ENCODE data around the gene GCFC2. TPM values are rescaled to one million over a fixed set of nuclear protein-coding genes. Genes with fewer than 3 reads are reported as not detected.

Gene GCFC2
- polyA plus RNA-seq, 2 of the 4 experiments (the other 2 are of a cell fraction), result 15.1 to 41.7 TPM

DNA sequence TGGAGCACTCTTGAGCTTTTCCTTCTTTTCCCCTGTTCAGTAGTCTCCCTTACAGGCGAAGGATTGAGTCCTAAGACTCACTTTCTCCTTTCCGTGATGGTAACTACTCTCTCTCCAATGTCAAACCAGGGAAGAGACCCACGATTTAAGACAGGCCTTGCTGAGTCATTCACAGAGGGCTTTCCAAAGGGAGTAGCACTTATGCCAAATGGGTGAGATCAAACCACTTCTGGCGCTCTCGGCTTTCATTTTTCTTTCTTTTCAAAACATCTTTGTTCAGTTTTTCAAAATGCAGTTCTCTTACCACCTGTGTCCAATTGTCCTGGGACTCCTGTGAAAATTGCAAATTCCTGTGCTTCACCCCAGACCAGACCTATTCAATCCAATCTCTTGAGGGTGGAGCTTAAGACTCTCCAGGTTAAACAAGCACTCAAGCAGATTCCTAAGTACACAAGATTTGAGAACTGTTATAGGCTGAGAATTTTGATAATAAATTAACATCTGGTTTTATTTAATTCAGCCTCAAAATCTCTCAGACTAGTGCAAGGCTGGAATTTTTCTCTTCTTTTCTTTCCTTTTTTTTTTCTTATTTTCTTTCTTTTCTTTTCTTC is 78.5 kb downstream of the GCFC2 start:
- ChIA-PET CTCF (interaction anchor here (0.9 to 4.7 kb wide), 8 partner anchors 6 to 168 kb away, joined by 3 to 70 read pairs (median 4); partner anchors contain the start of gene MRPL19), POLR2A (no interaction called here)
- H3K4me2 ChIP-seq, result no peak overlapping the region
- no peak for DNase-seq (ENCODE audit: low read depth in 1 of 2, low spot score in 1 of 2)
- TF ChIP-seq SMC3 (IDR thresholded peaks at IDR 0.05), result no peak
- TF ChIP-seq, protein P1, sequence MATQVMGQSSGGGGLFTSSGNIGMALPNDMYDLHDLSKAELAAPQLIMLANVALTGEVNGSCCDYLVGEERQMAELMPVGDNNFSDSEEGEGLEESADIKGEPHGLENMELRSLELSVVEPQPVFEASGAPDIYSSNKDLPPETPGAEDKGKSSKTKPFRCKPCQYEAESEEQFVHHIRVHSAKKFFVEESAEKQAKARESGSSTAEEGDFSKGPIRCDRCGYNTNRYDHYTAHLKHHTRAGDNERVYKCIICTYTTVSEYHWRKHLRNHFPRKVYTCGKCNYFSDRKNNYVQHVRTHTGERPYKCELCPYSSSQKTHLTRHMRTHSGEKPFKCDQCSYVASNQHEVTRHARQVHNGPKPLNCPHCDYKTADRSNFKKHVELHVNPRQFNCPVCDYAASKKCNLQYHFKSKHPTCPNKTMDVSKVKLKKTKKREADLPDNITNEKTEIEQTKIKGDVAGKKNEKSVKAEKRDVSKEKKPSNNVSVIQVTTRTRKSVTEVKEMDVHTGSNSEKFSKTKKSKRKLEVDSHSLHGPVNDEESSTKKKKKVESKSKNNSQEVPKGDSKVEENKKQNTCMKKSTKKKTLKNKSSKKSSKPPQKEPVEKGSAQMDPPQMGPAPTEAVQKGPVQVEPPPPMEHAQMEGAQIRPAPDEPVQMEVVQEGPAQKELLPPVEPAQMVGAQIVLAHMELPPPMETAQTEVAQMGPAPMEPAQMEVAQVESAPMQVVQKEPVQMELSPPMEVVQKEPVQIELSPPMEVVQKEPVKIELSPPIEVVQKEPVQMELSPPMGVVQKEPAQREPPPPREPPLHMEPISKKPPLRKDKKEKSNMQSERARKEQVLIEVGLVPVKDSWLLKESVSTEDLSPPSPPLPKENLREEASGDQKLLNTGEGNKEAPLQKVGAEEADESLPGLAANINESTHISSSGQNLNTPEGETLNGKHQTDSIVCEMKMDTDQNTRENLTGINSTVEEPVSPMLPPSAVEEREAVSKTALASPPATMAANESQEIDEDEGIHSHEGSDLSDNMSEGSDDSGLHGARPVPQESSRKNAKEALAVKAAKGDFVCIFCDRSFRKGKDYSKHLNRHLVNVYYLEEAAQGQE (IDR thresholded peaks at IDR 0.05), result no peak
- no peak for ATAC-seq
- 71% methylated on average over 5 of the region's 5 CpGs for WGBS (ENCODE audit: missing lambda C conversion rate)
- no peak for FAIRE-seq
- no peak overlapping the region for H3K4me3 ChIP-seq
- no peaks in the 10 kb centered on the region for H3K4me1 ChIP-seq
- no peaks in the 10 kb centered on the region for H3K9me3 ChIP-seq
- H3K27ac ChIP-seq, result no peak overlapping the region

DNA sequence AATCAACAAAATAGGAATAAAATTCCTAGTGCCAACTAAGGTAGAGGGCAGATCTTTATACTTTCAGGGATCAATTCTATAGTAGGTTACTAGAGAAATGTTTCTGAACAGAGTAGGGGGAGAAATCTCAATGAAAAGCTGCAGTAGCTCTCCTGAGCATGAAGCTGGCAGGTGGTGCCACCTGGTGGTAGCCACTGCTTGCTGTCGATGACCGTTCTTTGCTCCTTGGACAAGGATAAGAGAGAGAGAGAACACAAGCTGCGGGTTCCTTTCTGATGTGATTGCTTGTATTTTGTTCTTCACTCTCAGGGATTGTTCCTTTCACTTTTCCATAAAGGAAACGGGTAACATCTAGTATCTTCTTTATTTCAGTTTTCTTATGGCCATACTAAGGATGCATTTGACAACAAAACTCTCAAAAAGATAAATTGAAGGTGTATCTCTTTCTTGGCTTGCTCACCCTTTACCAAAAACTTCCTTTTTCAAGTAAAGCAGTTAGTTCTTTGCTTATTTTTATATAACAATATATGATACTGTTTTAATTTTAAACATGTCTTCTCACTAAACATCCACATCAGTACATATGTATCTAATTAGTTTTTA is 82.7 kb downstream of the GCFC2 start:
- under 1% methylated on average over 4 of the region's 4 CpGs for WGBS (ENCODE audit: missing lambda C conversion rate)
- Histone ChIP-seq H3K4me2 (no peak overlapping the region), H3K4me1 (no peaks in the 10 kb centered on the region), H3K4me3 (no peak overlapping the region), H3K9me3 (no peaks in the 10 kb centered on the region), H3K27ac (no peak overlapping the region)
- ChIA-PET CTCF (interaction anchor here (0.6 to 4.7 kb wide), 26 partner anchors 9 to 708 kb away, joined by 3 to 70 read pairs (median 4); partner anchors contain the start of gene MRPL19), POLR2A (no interaction called here)
- ATAC-seq (peak; percentile 95 to 97), FAIRE-seq (no peak), DNase-seq (ENCODE audit: low read depth in 1 of 2, low spot score in 1 of 2) (peak; percentile 80 to 82)
- TF ChIP-seq HOXB13 (CRISPR knock-in tag; IDR thresholded peaks at IDR 0.05; ENCODE audit: low read depth) (no peak), FOSL2 (IDR thresholded peaks at IDR 0.05) (no peak), FOSL2 (CRISPR knock-in tag; IDR thresholded peaks at IDR 0.05) (no peak), RAD21 (conservative IDR thresholded peaks at IDR 0.05 in 1 of 2, IDR thresholded peaks at IDR 0.05 in 1 of 2) (peak; percentile 85 to 92), CHD4 (IDR thresholded peaks at IDR 0.05; ENCODE audit: borderline replicate concordance) (no peak), NPAS2 (CRISPR knock-in tag; IDR thresholded peaks at IDR 0.05; ENCODE audit: borderline replicate concordance) (no peak), ZSCAN20 (CRISPR knock-in tag; IDR thresholded peaks at IDR 0.05) (no peak), SMC3 (IDR thresholded peaks at IDR 0.05) (peak; percentile 90)
- TF ChIP-seq, protein P2, sequence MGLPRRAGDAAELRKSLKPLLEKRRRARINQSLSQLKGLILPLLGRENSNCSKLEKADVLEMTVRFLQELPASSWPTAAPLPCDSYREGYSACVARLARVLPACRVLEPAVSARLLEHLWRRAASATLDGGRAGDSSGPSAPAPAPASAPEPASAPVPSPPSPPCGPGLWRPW (IDR thresholded peaks at IDR 0.05), result no peak
- TF ChIP-seq, protein P3, sequence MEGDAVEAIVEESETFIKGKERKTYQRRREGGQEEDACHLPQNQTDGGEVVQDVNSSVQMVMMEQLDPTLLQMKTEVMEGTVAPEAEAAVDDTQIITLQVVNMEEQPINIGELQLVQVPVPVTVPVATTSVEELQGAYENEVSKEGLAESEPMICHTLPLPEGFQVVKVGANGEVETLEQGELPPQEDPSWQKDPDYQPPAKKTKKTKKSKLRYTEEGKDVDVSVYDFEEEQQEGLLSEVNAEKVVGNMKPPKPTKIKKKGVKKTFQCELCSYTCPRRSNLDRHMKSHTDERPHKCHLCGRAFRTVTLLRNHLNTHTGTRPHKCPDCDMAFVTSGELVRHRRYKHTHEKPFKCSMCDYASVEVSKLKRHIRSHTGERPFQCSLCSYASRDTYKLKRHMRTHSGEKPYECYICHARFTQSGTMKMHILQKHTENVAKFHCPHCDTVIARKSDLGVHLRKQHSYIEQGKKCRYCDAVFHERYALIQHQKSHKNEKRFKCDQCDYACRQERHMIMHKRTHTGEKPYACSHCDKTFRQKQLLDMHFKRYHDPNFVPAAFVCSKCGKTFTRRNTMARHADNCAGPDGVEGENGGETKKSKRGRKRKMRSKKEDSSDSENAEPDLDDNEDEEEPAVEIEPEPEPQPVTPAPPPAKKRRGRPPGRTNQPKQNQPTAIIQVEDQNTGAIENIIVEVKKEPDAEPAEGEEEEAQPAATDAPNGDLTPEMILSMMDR (IDR thresholded peaks at IDR 0.05), result peak; percentile 97

DNA sequence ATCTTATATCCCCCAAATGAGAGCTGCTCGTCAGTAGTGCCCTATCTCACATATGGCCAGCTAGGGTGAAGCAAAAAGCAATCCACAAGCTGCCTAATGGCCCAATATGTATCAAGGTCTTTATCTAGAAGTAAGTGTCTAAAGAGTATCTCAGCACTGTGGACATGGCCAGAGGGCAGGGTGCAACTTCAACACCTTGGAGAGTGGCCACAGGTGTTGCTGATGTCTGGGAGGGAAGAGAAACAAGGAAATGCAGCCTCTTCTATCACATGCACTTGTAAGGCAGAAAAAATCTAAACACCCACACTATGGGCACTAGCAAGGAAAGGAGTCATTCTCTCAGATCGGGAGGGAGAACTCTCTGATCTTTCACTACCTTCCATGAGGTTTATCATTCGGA is 87.8 kb downstream of the GCFC2 start:
- ATAC-seq (peak in 1 of 2 experiments; percentile 36; a peak in 1 of 6 replicates), DNase-seq (ENCODE audit: low read depth in 1 of 2, low spot score in 1 of 2) (no peak), FAIRE-seq (no peak)
- Histone ChIP-seq H3K4me3 (no peak overlapping the region), H3K9me3 (no peaks in the 10 kb centered on the region), H3K4me2 (no peak overlapping the region), H3K4me1 (no peaks in the 10 kb centered on the region), H3K27ac (no peak overlapping the region)
- POLR2A ChIA-PET, result no interaction called here
- TF ChIP-seq, protein P1 (IDR thresholded peaks at IDR 0.05), result peak; percentile 46; the same call in 1 of the 2 replicates
- no peak for TF ChIP-seq ZNF302 (CRISPR knock-in tag; IDR thresholded peaks at IDR 0.05)
- WGBS (ENCODE audit: missing lambda C conversion rate), result 49% methylated on average over 3 of the region's 3 CpGs
- CTCF ChIA-PET, result interaction anchor here (0.6 to 2.6 kb wide), 4 partner anchors 14 to 704 kb away, joined by 3 to 11 read pairs (median 6); no protein-coding TSS in a partner anchor

All from A549 (cell line).